ENCODE data around the gene SRSF7.

DNA sequence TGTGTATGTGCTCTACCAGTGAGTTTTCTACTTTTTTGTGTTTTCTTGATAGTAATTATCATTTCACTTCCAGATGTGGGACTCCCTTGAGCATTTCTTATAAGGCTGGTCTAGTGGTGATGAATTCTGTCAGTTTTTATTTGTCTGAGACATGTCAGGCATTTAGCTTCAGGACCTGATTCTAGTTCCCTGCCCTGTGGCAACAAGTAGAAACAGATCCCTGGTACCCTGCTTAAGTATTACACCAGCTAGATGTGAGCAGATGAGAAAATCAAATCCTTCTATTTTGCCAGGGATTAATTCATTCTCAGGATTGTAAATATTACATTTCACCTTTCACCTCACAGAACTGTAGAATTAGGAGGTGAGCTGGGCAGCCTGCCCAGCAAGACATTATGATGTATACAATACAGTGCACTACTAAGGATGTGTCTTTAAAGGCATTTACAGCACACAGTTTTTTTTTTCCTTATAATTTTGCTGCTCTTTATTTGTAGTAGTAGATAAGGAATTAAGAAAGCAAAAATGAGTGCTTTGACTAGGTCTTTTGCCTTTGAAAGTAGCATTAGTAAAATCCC lies 50.2 kb downstream of the SRSF7 start:
- TF ChIP-seq EZH2 (IDR thresholded peaks at IDR 0.05; ENCODE audit: borderline replicate concordance, low read depth, low read length) (no peak), USF1 (CRISPR knock-in tag; IDR thresholded peaks at IDR 0.05) (no peak), NRF1 (conservative IDR thresholded peaks at IDR 0.05 in 1 of 2, IDR thresholded peaks at IDR 0.05 in 1 of 2) (no peak), NR2C2 (CRISPR knock-in tag; IDR thresholded peaks at IDR 0.05) (no peak), NR2C2 (tag; IDR thresholded peaks at IDR 0.05) (no peak), SREBF1 (IDR thresholded peaks at IDR 0.05; ENCODE audit: borderline replicate concordance, low read depth, low read length) (no peak), ZNF76 (CRISPR knock-in tag; IDR thresholded peaks at IDR 0.05; ENCODE audit: borderline replicate concordance) (no peak), ZNF232 (CRISPR knock-in tag; IDR thresholded peaks at IDR 0.05) (no peak), KDM1A (IDR thresholded peaks at IDR 0.05) (no peak), HNRNPL (IDR thresholded peaks at IDR 0.05; ENCODE audit: low read depth, low read length) (no peak)
- TF ChIP-seq, protein P1, sequence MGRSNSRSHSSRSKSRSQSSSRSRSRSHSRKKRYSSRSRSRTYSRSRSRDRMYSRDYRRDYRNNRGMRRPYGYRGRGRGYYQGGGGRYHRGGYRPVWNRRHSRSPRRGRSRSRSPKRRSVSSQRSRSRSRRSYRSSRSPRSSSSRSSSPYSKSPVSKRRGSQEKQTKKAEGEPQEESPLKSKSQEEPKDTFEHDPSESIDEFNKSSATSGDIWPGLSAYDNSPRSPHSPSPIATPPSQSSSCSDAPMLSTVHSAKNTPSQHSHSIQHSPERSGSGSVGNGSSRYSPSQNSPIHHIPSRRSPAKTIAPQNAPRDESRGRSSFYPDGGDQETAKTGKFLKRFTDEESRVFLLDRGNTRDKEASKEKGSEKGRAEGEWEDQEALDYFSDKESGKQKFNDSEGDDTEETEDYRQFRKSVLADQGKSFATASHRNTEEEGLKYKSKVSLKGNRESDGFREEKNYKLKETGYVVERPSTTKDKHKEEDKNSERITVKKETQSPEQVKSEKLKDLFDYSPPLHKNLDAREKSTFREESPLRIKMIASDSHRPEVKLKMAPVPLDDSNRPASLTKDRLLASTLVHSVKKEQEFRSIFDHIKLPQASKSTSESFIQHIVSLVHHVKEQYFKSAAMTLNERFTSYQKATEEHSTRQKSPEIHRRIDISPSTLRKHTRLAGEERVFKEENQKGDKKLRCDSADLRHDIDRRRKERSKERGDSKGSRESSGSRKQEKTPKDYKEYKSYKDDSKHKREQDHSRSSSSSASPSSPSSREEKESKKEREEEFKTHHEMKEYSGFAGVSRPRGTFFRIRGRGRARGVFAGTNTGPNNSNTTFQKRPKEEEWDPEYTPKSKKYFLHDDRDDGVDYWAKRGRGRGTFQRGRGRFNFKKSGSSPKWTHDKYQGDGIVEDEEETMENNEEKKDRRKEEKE (IDR thresholded peaks at IDR 0.05; ENCODE audit: borderline replicate concordance in 1 of 2, control insufficient read depth in 1 of 2, low read depth in 2 of 2, low read length in 1 of 2), result no peak
- TF ChIP-seq, protein P2, sequence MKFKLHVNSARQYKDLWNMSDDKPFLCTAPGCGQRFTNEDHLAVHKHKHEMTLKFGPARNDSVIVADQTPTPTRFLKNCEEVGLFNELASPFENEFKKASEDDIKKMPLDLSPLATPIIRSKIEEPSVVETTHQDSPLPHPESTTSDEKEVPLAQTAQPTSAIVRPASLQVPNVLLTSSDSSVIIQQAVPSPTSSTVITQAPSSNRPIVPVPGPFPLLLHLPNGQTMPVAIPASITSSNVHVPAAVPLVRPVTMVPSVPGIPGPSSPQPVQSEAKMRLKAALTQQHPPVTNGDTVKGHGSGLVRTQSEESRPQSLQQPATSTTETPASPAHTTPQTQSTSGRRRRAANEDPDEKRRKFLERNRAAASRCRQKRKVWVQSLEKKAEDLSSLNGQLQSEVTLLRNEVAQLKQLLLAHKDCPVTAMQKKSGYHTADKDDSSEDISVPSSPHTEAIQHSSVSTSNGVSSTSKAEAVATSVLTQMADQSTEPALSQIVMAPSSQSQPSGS (CRISPR knock-in tag; IDR thresholded peaks at IDR 0.05), result no peak

All from K562 (cell line).